IMR-90 (cell line): ENCODE data around the gene CLASRP. TPM values are rescaled to one million over a fixed set of nuclear protein-coding genes. Genes with fewer than 3 reads are reported as not detected.

ENCODE experiments used
- ATAC-seq: fragments of 200-7000 bp; cut with Tn5 transposase; 2 replicates; pipeline ENCODE4 v1.9.1; 2020; ENCODE audit warnings: low read depth, mild to moderate bottlenecking, moderate library complexity
- BruUV-seq: library from RNA; stranded (reverse); fragments of 400-500 nt; replicated peaks from 2 replicates; lab custom pipeline; 2021; lab: Mats Ljungman, UMichigan
- CTCF ChIA-PET: fragments of 300-600 bp; formaldehyde crosslinking; extraction: SDS; loops from one replicate; lab custom pipeline; 2021; ENCODE audit warnings: antibody characterized with exemption; lab: Yijun Ruan, JAX
- POLR2A ChIA-PET: fragments of 300-600 bp; sonication (Branson Sonifier 250); formaldehyde crosslinking; loops from one replicate; lab custom pipeline; 2022; ENCODE audit warnings: antibody characterized with exemption; ENCODE audit not compliant: unreplicated experiment; lab: Charles Lee
- DNase-seq: peaks from one replicate; pipeline ENCODE4 v3.0.0; 2013
- H2AFZ ChIP-seq: replicated peaks from 2 replicates; pipeline ENCODE3; 2013; ENCODE audit warnings: low read length, mild to moderate bottlenecking; ENCODE audit not compliant: poor library complexity
- H2AK5ac ChIP-seq: 2 replicates; pipeline ENCODE4 v1.6.1; 2013; ENCODE audit warnings: low read depth, low read length, inconsistent platforms
- H2AK9ac ChIP-seq: replicated peaks from 2 replicates; pipeline ENCODE3; 2013; ENCODE audit warnings: mild to moderate bottlenecking, low read depth, low read length, moderate library complexity; ENCODE audit not compliant: poor library complexity
- H2BK120ac ChIP-seq: 2 replicates; pipeline ENCODE4 v1.6.1; 2013; ENCODE audit warnings: low read depth, low read length, inconsistent platforms
- H2BK15ac ChIP-seq: 3 replicates; pipeline ENCODE4 v1.6.1; 2013; ENCODE audit warnings: low read depth, low read length, inconsistent platforms
- H2BK20ac ChIP-seq: 2 replicates; pipeline ENCODE4 v1.6.1; 2013; ENCODE audit warnings: low read depth, mild to moderate bottlenecking, inconsistent platforms, low read length, moderate library complexity
- H2BK5ac ChIP-seq: 2 replicates; pipeline ENCODE4 v1.6.1; 2013; ENCODE audit warnings: mild to moderate bottlenecking, low read depth, low read length, inconsistent platforms; ENCODE audit not compliant: poor library complexity, severe bottlenecking
- H3K14ac ChIP-seq: replicated peaks from 2 replicates; pipeline ENCODE4 v1.6.1; 2013; ENCODE audit warnings: low read depth, low read length, inconsistent platforms
- H3K18ac ChIP-seq: 2 replicates; pipeline ENCODE4 v1.6.1; 2013; ENCODE audit warnings: low read depth, low read length, control low read depth
- H3K23ac ChIP-seq: 2 replicates; pipeline ENCODE4 v1.6.1; 2013; ENCODE audit warnings: low read depth, low read length, inconsistent platforms
- H3K27ac ChIP-seq: 2 replicates; pipeline ENCODE4 v1.5.1; 2013; ENCODE audit warnings: mild to moderate bottlenecking, control low read depth, low read length; ENCODE audit not compliant: insufficient read depth
- H3K27me3 ChIP-seq: 2 replicates; pipeline ENCODE4 v1.6.1; 2013; ENCODE audit warnings: low read length; ENCODE audit not compliant: control insufficient read depth, insufficient read depth
- H3K36me3 ChIP-seq: 2 replicates; pipeline ENCODE4 v1.6.1; 2013; ENCODE audit warnings: low read length, mixed read lengths; ENCODE audit not compliant: control insufficient read depth, insufficient read depth
- H3K4ac ChIP-seq: 2 replicates; pipeline ENCODE4 v1.6.1; 2013; ENCODE audit warnings: low read depth, low read length, inconsistent platforms
- H3K4me1 ChIP-seq: 2 replicates; pipeline ENCODE4 v1.6.1; 2013; ENCODE audit warnings: low read length, mixed read lengths; ENCODE audit not compliant: control insufficient read depth, insufficient read depth
- H3K4me2 ChIP-seq: 2 replicates; pipeline ENCODE4 v1.6.1; 2013; ENCODE audit warnings: low read depth, mild to moderate bottlenecking, control low read depth, low read length, moderate library complexity
- H3K4me3 ChIP-seq: 2 replicates; pipeline ENCODE4 v1.5.1; 2013; ENCODE audit warnings: low read depth, mild to moderate bottlenecking, control low read depth, low read length, moderate library complexity; ENCODE audit not compliant: insufficient read depth
- H3K56ac ChIP-seq: 2 replicates; pipeline ENCODE4 v1.6.1; 2013; ENCODE audit warnings: low read length, inconsistent platforms; ENCODE audit not compliant: insufficient read depth; ENCODE audit errors: extremely low read depth
- H3K79me1 ChIP-seq, 2 experiments: 2 replicates each; pipeline ENCODE4 v1.6.1; 2013; ENCODE audit warnings: low read length in 2 of 2, inconsistent platforms in 1 of 2, low read depth in 1 of 2
- H3K9ac ChIP-seq: 2 replicates; pipeline ENCODE4 v1.6.1; 2013; ENCODE audit warnings: low read depth, low read length, control low read depth
- H3K9me1 ChIP-seq: 2 replicates; pipeline ENCODE4 v1.6.1; 2013; ENCODE audit warnings: low read length, inconsistent platforms; ENCODE audit not compliant: insufficient read depth
- H3K9me3 ChIP-seq: 2 replicates; pipeline ENCODE4 v1.6.1; 2013; ENCODE audit warnings: low read length; ENCODE audit not compliant: control insufficient read depth, insufficient read depth
- H4K20me1 ChIP-seq: 2 replicates; pipeline ENCODE4 v1.6.1; 2013; ENCODE audit warnings: low read length, inconsistent platforms; ENCODE audit not compliant: insufficient read depth
- H4K5ac ChIP-seq: 2 replicates; pipeline ENCODE4 v1.6.1; 2013; ENCODE audit warnings: mild to moderate bottlenecking, low read depth, low read length, control low read depth
- H4K8ac ChIP-seq, 2 experiments: 2 replicates each; pipeline ENCODE4 v1.6.1; 2013; ENCODE audit warnings: low read depth in 2 of 2, low read length in 2 of 2, control low read depth in 1 of 2, inconsistent platforms in 1 of 2
- H4K91ac ChIP-seq: 2 replicates; pipeline ENCODE4 v1.6.1; 2013; ENCODE audit warnings: low read depth, low read length, inconsistent platforms; ENCODE audit not compliant: insufficient read depth
- CTCF ChIP-seq: conservative IDR thresholded peaks from 2 replicates; pipeline ENCODE4 v1.5.1; 2012; ENCODE audit warnings: mild to moderate bottlenecking, low read depth, low read length, improper control_type of control experiment
- FOS ChIP-seq: fragments of 150-350 bp; IDR thresholded peaks from 2 replicates; pipeline ENCODE4 v1.6.1; 2016; ENCODE audit warnings: low read depth, low read length
- POLR2A ChIP-seq: IDR thresholded peaks from 2 replicates; pipeline ENCODE4 v1.6.1; 2012; ENCODE audit warnings: mild to moderate bottlenecking, low read depth, low read length
- RAD21 ChIP-seq: IDR thresholded peaks from 2 replicates; pipeline ENCODE4 v1.6.1; 2012; ENCODE audit warnings: low read length, improper control_type of control experiment
- SMC3 ChIP-seq: fragments of 150-350 bp; IDR thresholded peaks from 2 replicates; pipeline ENCODE4 v1.6.1; 2016; ENCODE audit warnings: low read depth, mild to moderate bottlenecking, antibody characterized with exemption, low read length, moderate library complexity
- USF2 ChIP-seq: fragments of 150-350 bp; IDR thresholded peaks from 2 replicates; pipeline ENCODE4 v1.6.1; 2017; ENCODE audit warnings: mild to moderate bottlenecking, antibody characterized with exemption, low read length, low read depth
- WGBS, 2 experiments: methylation state at CpG; one replicate each; pipeline versions ENCODE4 v1.1.5 to v1.1.7; 2013; ENCODE audit warnings: missing lambda C conversion rate in 2 of 2; ENCODE audit not compliant: insufficient read length in 1 of 2; ENCODE audit errors: extremely low coverage in 2 of 2; 5-methylcytosine and 5-hydroxymethylcytosine counted together
- dilution Hi-C: fragments of 300-500 bp; cut with HindIII; formaldehyde crosslinking; loops from one replicate; pipeline ENCODE4 v1.14.3; 2018; ENCODE audit warnings: low sequenced_read_pairs; ENCODE audit not compliant: unreplicated experiment
- in situ Hi-C: fragments of 300-500 bp; cut with MboI; formaldehyde crosslinking; loops from 3 replicates; pipeline ENCODE4 v1.14.3; 2019; ENCODE audit warnings: low sequenced_read_pairs, inconsistent platforms, mixed read lengths
- intact Hi-C: fragments of 100-400 bp; cut with micrococcal nuclease; formaldehyde crosslinking; loops from 2 replicates; pipeline ENCODE4 v1.10.0; 2022
- polyA plus RNA-seq, 3 experiments: library from polyadenylated mRNA; depleted of rRNA; stranded (reverse); fragments of >200 nt; gene quantifications; 2 replicates each; pipeline ENCODE4 v1.2.3, GENCODE V29; 2012; ENCODE audit warnings: low replicate concordance in 1 of 3
- total RNA-seq: library from RNA; depleted of rRNA; stranded (reverse); fragments of >200 nt; gene quantifications from 2 replicates; pipeline ENCODE4 v1.2.3, GENCODE V29; 2012

CLASRP gene
- total and polyA plus RNA-seq, 2 of the 4 experiments (the other 2 are of a cell fraction) = 19.9 to 31.7 TPM

GRCh38 chr19:45090034-45090433, 51.2 kb downstream of the CLASRP start:
- no peak for ATAC-seq
- Histone ChIP-seq H3K9me1 (0 out of 2 replicates have a peak, but pooled peaks cover 3% of the 10 kb centered on the region), H3K27ac (no peak overlapping the region), H2BK120ac (no peak overlapping the region), H3K9me3 (no peaks in the 10 kb centered on the region), H3K4me2 (no peak overlapping the region), H4K8ac (no peak overlapping the region), H3K36me3 (peaks cover 12% of the 10 kb centered on the region), H2AK9ac (no peak overlapping the region), H2AFZ (no peak overlapping the region), H3K9ac (no peak overlapping the region), H3K79me1 (peaks cover 11 to 53% of the 10 kb centered on the region in 2 experiments), H4K20me1 (peaks cover 20% of the 10 kb centered on the region), H3K4ac (no peak overlapping the region), H2BK20ac (no peak overlapping the region), H2AK5ac (no peak overlapping the region), H3K27me3 (no peaks in the 10 kb centered on the region), H3K18ac (no peak overlapping the region), H3K14ac (no peak overlapping the region), H4K5ac (no peak overlapping the region), H3K4me1 (peaks cover 9% of the 10 kb centered on the region; the same call in 1 of the 2 replicates), H3K4me3 (no peak overlapping the region), H3K23ac (no peak overlapping the region), H2BK15ac (no peak overlapping the region), H4K91ac (no peak overlapping the region), H3K56ac (no peak overlapping the region), H2BK5ac (no peak overlapping the region)
- BruUV-seq = no TSS peak
- WGBS, 2 experiments = 98% methylated on average over 10 of the region's 17 CpGs; no CpG with 5 or more reads in 1 of the 2 experiments
- ChIA-PET CTCF (no interaction called here), POLR2A (no interaction called here)
- in situ Hi-C loops = no loop called here
- intact Hi-C loops = loop anchor here (5.0 kb wide), 1 partner anchor 37 kb away; no protein-coding TSS in a partner anchor
- dilution Hi-C loops = no loop called here
- TF ChIP-seq SMC3 (no peak), FOS (no peak), USF2 (no peak), CTCF (no peak), POLR2A (no peak), RAD21 (no peak)
- no peak for DNase-seq
